Endothelial cell of umbilical vein (primary cell): Measurements from ENCODE around the gene PAFAH2. TPM values are rescaled to one million over a fixed set of nuclear protein-coding genes. Genes with fewer than 3 reads are reported as not detected.

Experiments used
- BruUV-seq: library from RNA; stranded (reverse); fragments of 400-500 nt; replicated peaks from 2 replicates; lab custom pipeline; 2021; lab: Mats Ljungman, UMichigan
- CTCF ChIA-PET: fragments of 300-600, 350-600 bp; sonication (Branson Sonifier 250); formaldehyde crosslinking; loops from one replicate; lab custom pipeline; 2021; ENCODE audit warnings: antibody characterized with exemption, inconsistent platforms; lab: Charles Lee
- POLR2A ChIA-PET: fragments of 300-600, 350-600 bp; sonication (Branson Sonifier 250); formaldehyde crosslinking; loops from one replicate; lab custom pipeline; 2021; ENCODE audit warnings: antibody characterized with exemption, inconsistent platforms; lab: Charles Lee
- DNase-seq: peaks from one replicate; pipeline ENCODE4 v3.0.0-alpha.2; 2011; ENCODE audit warnings: low read depth, low spot score
- FAIRE-seq: peaks from 2 replicates; lab custom pipeline; 2011; peaks lifted over from hg19 to GRCh38; lab: Jason Lieb, UNC
- H2AFZ ChIP-seq: 2 replicates; pipeline ENCODE4 v1.6.0; 2012; ENCODE audit warnings: low read depth, low read length, control low read depth, inconsistent platforms
- H3K27ac ChIP-seq: 2 replicates; pipeline ENCODE4 v1.5.1; 2011; ENCODE audit warnings: low read depth, mild to moderate bottlenecking, control low read depth, low read length, moderate library complexity; ENCODE audit not compliant: insufficient read depth
- H3K27me3 ChIP-seq, 2 experiments: 2 replicates each; pipeline versions ENCODE4 v1.6.0 to v1.6.1; 2011; ENCODE audit warnings: low read length in 2 of 2, mixed read lengths in 1 of 2; ENCODE audit not compliant: control insufficient read depth in 2 of 2, insufficient read depth in 2 of 2
- H3K36me3 ChIP-seq, 2 experiments: 2 replicates in 1 of 2; 3 replicates in 1 of 2; pipeline ENCODE4 v1.5.1; 2011; ENCODE audit warnings: low read length in 2 of 2, mild to moderate bottlenecking in 1 of 2, moderate library complexity in 1 of 2; ENCODE audit not compliant: control insufficient read depth in 2 of 2, insufficient read depth in 2 of 2; ENCODE audit errors: extremely low read depth in 1 of 2
- H3K4me1 ChIP-seq: 3 replicates; pipeline ENCODE4 v1.5.1; 2011; ENCODE audit warnings: mild to moderate bottlenecking, low read length; ENCODE audit not compliant: control insufficient read depth, insufficient read depth; ENCODE audit errors: extremely low read depth
- H3K4me2 ChIP-seq: 2 replicates; pipeline ENCODE4 v1.6.1; 2011; ENCODE audit warnings: low read length, control low read depth, mixed read lengths; ENCODE audit not compliant: insufficient read depth
- H3K4me3 ChIP-seq, 3 experiments: fragments of 200-600 bp in 1 of 3; sonication (generic), shearing (Covaris generic) in 1 of 3; replicated peaks in 1 of 3; 2 replicates each; pipeline ENCODE4 v1.5.1; 2011 to 2016; ENCODE audit warnings: control low read depth in 3 of 3, low read length in 3 of 3, mild to moderate bottlenecking in 2 of 3, inconsistent platforms in 1 of 3, low read depth in 1 of 3, moderate library complexity in 1 of 3; ENCODE audit not compliant: insufficient read depth in 1 of 3
- H3K79me2 ChIP-seq: 2 replicates; pipeline ENCODE4 v1.6.0; 2012; ENCODE audit warnings: low read length, inconsistent platforms; ENCODE audit not compliant: control insufficient read depth, insufficient read depth
- H3K9ac ChIP-seq: replicated peaks from 2 replicates; pipeline ENCODE3; 2011; ENCODE audit warnings: low read length, control low read depth; ENCODE audit not compliant: insufficient read depth; ENCODE audit errors: extremely low read depth
- H3K9me1 ChIP-seq: replicated peaks from 3 replicates; pipeline ENCODE4 v1.6.0; 2011; ENCODE audit warnings: mild to moderate bottlenecking, low read length; ENCODE audit not compliant: control insufficient read depth, insufficient read depth; ENCODE audit errors: extremely low read depth
- H3K9me3 ChIP-seq: replicated peaks from 2 replicates; pipeline ENCODE4 v1.5.1; 2012; ENCODE audit warnings: low read length, inconsistent platforms; ENCODE audit not compliant: control insufficient read depth, insufficient read depth
- H4K20me1 ChIP-seq: replicated peaks from 2 replicates; pipeline ENCODE3; 2011; ENCODE audit warnings: mild to moderate bottlenecking, low read length; ENCODE audit not compliant: control insufficient read depth, insufficient read depth; ENCODE audit errors: extremely low read depth
- CTCF ChIP-seq, 2 donors: IDR thresholded peaks; 1 replicate in 1 of 2; 2 replicates in 1 of 2; pipeline ENCODE4 v1.5.1; 2011; ENCODE audit warnings: low read length in 2 of 2, mild to moderate bottlenecking in 2 of 2, moderate library complexity in 2 of 2, control low read depth in 1 of 2, inconsistent platforms in 1 of 2, low read depth in 1 of 2; ENCODE audit not compliant: insufficient read depth in 1 of 2; ENCODE audit errors: extremely low read depth in 1 of 2
- EZH2 ChIP-seq: IDR thresholded peaks from 2 replicates; pipeline ENCODE4 v1.6.1; 2012; ENCODE audit warnings: borderline replicate concordance, low read depth, mild to moderate bottlenecking, moderate library complexity, low read length, inconsistent platforms; ENCODE audit not compliant: severe bottlenecking
- FOS ChIP-seq: IDR thresholded peaks from 2 replicates; pipeline ENCODE4 v1.6.1; 2011; ENCODE audit warnings: mild to moderate bottlenecking, low read length, moderate library complexity, borderline replicate concordance; ENCODE audit not compliant: insufficient read depth
- GATA2 ChIP-seq: IDR thresholded peaks from 2 replicates; pipeline ENCODE4 v1.7.0; 2011; ENCODE audit warnings: low read depth, mild to moderate bottlenecking, moderate library complexity, mixed read lengths, low read length; ENCODE audit not compliant: insufficient read length, insufficient read depth
- JUN ChIP-seq: IDR thresholded peaks from 2 replicates; pipeline ENCODE4 v1.6.1; 2011; ENCODE audit warnings: borderline replicate concordance, low read depth; ENCODE audit not compliant: insufficient read length, insufficient read depth
- MAX ChIP-seq: IDR thresholded peaks from 2 replicates; pipeline ENCODE4 v1.6.1; 2011; ENCODE audit not compliant: insufficient read depth, insufficient read length
- MYC ChIP-seq: IDR thresholded peaks from one replicate; pipeline ENCODE4 v1.6.1; 2011; ENCODE audit warnings: mild to moderate bottlenecking, low read depth, low read length
- POLR2A ChIP-seq: IDR thresholded peaks from 2 replicates; pipeline ENCODE4 v1.6.1; 2012; ENCODE audit warnings: low read depth, mild to moderate bottlenecking, control low read depth, low read length
- POLR2AphosphoS5 ChIP-seq: IDR thresholded peaks from 2 replicates; pipeline ENCODE4 v1.6.1; 2012; ENCODE audit warnings: low read depth, mild to moderate bottlenecking, control low read depth, low read length, moderate library complexity; ENCODE audit not compliant: insufficient read depth
- dilution Hi-C: fragments of 300-500 bp; cut with MboI; formaldehyde crosslinking; loops from one replicate; pipeline ENCODE4 v1.15.0; 2019; ENCODE audit warnings: low sequenced_read_pairs; ENCODE audit not compliant: extremely low pct_ligation_motif_present
- intact Hi-C: fragments of 100-400 bp; cut with micrococcal nuclease; formaldehyde crosslinking; loops from one replicate; pipeline ENCODE4 v1.10.0; 2022
- polyA plus RNA-seq, 4 experiments: library from polyadenylated mRNA; depleted of rRNA in 3 of 4; stranded (reverse) in 3 of 4; unstranded in 1 of 4; fragments of >200 nt; gene quantifications; 2 replicates each; pipeline versions ENCODE4 v1.2.1 to v1.2.3, GENCODE V29; 2011 to 2012; ENCODE audit warnings: missing spikeins in 1 of 4
- total RNA-seq: library from RNA; stranded (reverse); gene quantifications from 2 replicates; pipeline ENCODE4 v1.2.3, GENCODE V29; 2021

PAFAH2 gene
- total and polyA plus RNA-seq, 2 donors (not counting 3 experiments of a cell fraction or from before 2014, with no cell fraction given), result 6.0 to 6.9 TPM

DNA sequence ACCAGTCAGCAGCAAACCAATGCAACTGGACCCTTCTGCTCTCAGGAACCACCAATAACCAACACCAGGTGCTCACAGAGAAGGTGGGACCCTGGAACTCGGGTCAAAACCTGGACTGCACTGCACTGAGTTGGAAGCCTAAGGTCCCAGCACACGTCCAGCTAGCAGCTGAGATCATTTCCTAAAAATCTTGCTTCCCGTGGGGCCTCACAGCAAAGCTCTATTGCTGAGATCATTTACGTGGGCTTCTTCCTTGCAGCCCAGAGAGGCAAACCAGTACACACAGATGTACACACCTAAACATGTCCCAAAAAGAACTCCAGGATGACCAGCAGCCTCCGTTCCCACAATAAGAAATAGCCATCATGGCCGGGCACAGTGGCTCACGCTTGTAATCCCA is 68.8 kb downstream of the PAFAH2 start:
- H3K9me1 ChIP-seq, result no peaks in the 10 kb centered on the region
- peaks cover 0 to 10% of the 10 kb centered on the region in 2 experiments for H3K27me3 ChIP-seq
- BruUV-seq, result no TSS peak
- no peak for FAIRE-seq
- H3K79me2 ChIP-seq, result no peaks in the 10 kb centered on the region
- DNase-seq, result no peak
- no peak overlapping the region for H3K9ac ChIP-seq
- no peak overlapping the region for H3K4me3 ChIP-seq
- H3K36me3 ChIP-seq, result no peaks in the 10 kb centered on the region
- no peaks in the 10 kb centered on the region for H3K9me3 ChIP-seq
- H3K27ac ChIP-seq, result no peak overlapping the region
- no peak overlapping the region for H3K4me2 ChIP-seq
- ChIA-PET POLR2A (interaction anchor here (0.6 kb wide), 1 partner anchor 15 kb away, joined by 3 read pairs; no protein-coding TSS in a partner anchor), CTCF (interaction anchor here (1.4 kb wide), 1 partner anchor 11 kb away, joined by 6 read pairs; no protein-coding TSS in a partner anchor)
- H2AFZ ChIP-seq, result no peak overlapping the region
- TF ChIP-seq JUN (no peak), MYC (no peak), POLR2A (no peak), GATA2 (no peak), POLR2AphosphoS5 (no peak), EZH2 (no peak), FOS (no peak), CTCF (IDR thresholded peaks at IDR 0.05; ENCODE audit: extremely low read depth in 1 of 2, insufficient read depth in 1 of 2, low read depth in 1 of 2, low read length in 2 of 2) (no peak), MAX (no peak)
- H3K4me1 ChIP-seq, result no peaks in the 10 kb centered on the region
- dilution Hi-C loops, result no loop called here
- H4K20me1 ChIP-seq, result no peaks in the 10 kb centered on the region
- intact Hi-C loops, result no loop called here
